NCI-H345 treated with DMSO at 0.1 percent for 48 hours (cell line): Measurements from ENCODE around the gene HES5.

ENCODE experiments used
- DNase-seq: peaks from one replicate; lab custom pipeline; 2025; ENCODE audit not compliant: unreplicated experiment; lab: John Stamatoyannopoulos, UW

Gene HES5

GRCh38 chr1:2501820-2502119, 28.3 kb downstream of the HES5 start:
- no peak for DNase-seq

- no peak for DNase-seq
These were observed 28.8 kb downstream of the HES5 start for GRCh38 chr1:2501041-2501819.

DNA sequence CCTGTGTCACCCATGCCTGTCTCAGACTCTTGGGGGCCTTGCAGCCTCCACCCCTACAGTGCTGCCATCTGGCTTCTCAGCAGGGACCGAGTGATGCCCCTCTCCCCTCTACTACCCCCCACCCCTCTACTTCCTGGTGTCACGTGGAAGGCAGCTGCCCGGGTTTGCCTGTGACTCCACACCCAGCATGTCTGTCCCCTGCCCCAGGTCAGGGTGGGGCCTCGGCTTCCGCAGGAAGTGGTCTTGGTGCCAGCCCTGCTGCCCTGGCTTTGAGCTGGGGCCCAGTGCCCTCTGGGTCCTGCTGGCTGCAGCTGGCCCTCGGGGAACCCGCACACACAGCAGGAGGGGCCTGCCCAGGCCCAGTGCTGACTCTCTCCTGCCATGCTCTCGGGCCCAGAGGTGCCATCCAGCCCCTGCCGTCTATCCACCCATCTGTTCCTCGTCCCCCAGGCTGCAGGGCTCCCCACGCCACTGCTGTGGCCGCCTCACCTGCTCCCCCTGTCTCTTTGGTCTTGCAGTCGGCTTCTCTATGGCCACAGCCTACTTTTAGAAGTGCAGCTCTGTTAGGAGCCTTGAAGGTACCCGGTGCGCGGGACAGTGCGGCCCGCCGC, 30.0 kb downstream of the HES5 start:
- DNase-seq: no peak

GRCh38 chr1:2499260-2499659, 30.8 kb downstream of the HES5 start:
- DNase-seq: no peak

GRCh38 chr1:2498648-2499047, 31.4 kb downstream of the HES5 start:
- DNase-seq: no peak

GRCh38 chr1:2497891-2498290, 32.2 kb downstream of the HES5 start:
- no peak for DNase-seq

DNA sequence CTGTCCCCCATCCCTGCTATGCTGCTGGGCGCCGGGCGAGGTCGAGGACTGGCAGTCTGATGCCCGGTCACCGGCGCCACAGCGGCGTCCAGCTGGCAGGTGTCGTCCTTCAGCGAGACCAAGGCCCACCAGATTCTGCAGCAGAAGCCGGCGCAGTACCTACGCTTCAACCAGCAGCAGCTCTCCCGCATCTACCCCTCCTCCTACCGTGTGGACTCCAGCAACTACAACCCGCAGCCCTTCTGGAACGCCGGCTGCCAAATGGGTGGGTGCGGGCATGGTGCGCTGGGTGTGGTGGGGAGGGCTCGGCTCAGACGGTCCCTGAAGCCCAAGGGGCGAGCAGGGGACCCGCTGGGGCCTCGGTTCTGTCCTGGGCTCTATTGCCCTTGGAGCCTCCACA, 33.3 kb downstream of the HES5 start:
- no peak for DNase-seq

DNA sequence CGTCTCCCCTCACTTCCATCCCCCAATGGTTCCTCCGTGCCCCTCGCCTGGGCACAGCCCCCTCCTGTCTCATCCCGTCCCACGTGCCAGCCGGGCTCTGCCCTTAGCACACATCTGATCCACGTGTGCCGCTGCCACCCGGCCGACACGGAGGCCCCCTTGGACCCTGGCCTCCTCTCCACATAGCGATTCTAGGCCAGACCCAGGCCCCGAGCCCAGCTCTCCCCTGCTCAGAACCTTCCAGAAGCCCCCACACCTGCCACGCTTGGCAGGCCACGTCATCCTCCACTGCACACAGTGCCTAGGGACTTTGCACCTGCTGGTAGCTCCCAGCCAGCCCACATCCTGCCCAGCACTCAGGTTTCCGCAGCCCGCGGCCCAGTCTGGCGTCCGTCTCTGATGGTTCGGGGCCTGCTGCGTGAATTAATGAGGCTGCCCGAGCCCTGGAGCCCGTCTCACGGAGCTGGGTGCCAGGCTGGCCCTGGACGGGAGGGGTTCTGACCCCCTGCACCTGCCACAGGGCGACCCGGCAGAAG, 33.9 kb downstream of the HES5 start:
- no peak for DNase-seq

GRCh38 chr1:2495546-2495945, 34.5 kb downstream of the HES5 start:
- DNase-seq: no peak

DNA sequence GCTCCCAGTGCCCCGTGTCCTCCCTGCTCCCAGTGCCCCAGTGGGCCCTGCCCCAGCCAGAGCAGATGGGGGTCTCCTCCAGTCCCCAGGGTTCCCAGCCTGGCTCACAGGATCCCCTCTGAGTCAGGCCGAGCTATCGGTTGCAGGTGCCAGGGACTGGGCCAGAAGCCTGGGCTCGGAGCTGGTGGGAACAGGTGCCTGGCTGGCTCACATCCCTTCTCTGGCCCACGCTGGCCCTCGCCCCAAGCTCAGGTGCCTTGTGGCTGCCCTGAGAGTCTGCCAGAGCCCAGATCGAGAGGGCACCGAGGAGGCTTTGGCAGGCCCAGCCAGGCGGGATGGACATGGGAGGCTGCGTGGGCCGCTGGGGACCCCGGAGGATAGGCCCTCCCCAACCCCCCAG, 35.0 kb downstream of the HES5 start:
- no peak for DNase-seq

DNA sequence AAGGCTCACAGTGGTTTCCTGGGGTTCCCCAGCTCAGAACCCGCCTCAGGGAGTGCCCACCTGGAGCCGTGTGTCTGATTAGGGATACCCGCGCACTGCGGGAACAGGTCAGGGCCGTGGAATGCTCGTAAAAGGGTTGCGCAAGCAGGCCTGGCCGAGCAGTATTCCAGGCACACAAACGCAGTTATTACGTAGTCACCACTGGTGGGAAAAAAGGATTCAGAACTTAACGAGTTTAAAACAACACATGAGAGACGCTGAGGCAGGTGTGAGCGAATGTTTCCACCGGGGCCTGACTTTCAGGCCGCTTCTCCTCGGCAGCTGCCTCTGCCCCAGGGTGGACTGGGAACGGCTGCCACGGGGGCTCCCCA, 35.8 kb downstream of the HES5 start:
- no peak for DNase-seq

- no peak for DNase-seq
These were observed 36.3 kb downstream of the HES5 start for GRCh38 chr1:2493691-2494322.

DNA sequence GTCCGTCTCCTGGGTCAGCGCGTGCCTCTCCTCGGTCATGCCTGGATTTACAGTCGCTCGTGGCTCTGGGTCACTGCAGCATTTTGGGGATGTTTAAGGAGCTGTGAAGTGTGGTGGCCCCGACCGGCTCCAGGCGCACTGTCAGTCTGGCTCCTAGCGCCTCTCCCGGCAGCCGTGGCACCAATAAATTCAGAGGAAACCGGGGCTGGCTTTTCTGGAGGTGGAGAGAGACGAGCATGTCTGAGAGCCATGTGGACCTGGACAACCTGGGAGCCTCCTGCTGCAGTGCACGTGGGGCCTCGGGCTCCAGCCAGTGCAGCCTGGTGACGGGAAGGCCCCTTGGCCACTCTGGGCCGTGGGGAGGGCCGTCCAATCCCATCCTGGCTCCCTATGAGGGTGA, 36.8 kb downstream of the HES5 start:
- DNase-seq: no peak

DNA sequence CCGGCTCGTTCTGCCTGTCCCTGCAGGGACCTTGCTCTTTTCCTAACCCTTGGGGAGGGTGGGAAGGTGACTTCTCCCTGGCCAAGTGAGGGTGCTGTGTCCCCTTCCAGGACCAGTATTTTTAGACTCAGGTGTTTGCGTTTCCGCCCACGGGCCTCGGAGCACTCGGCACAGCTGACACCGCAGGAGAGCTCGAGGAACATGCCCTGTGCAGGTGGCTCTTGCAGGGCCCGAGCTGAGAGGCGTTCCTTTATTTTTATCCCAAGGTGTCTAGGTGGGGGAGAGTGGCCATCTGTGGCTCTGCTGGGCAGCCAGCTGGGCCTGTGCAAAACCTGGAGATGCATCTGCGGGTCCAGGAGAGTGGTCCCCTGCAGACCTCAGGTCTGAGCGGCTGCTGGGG, 38.0 kb downstream of the HES5 start:
- DNase-seq: peak; percentile 18

- DNase-seq: no peak
These were observed 40.4 kb downstream of the HES5 start for GRCh38 chr1:2489615-2490014.

DNA sequence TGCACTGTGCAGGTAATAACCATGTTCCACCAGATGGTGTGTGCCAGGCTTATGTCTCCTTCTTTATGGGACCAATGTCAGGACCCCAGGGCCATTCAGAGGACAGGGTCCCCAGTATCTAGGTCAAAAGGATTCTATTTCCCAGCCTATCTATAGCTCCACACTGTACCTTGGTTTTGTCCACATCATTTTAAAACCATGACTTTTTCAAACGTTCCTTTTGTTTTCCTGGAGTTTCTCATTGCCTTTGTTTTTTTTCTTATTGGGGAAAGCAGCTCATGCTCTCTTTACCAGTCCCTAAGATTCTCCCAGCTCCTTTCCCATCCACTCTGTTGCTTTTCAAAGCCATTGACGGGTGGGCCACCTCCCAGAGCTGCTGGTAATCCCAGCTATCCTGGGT, 41.4 kb downstream of the HES5 start:
- DNase-seq: no peak

DNA sequence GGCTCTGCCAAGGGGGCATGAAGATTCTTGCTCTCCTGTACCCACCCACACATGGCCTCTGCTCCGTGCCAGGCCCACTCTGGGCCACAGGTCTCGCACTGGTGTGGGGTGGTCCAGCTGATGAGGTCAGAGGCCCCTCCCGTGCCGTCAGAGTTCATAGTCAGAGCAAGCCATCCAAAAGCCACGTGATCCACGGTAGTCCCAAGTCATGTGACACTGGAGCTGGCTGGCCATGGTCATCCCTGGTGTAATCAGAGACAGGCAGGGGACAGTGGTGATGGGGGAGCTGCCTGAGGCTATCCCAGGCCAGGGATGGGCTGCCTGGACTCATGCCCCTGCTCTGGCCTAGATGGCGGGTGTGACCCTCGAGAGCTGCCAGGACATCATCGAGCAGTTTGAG, 43.5 kb downstream of the HES5 start:
- no peak for DNase-seq

DNA sequence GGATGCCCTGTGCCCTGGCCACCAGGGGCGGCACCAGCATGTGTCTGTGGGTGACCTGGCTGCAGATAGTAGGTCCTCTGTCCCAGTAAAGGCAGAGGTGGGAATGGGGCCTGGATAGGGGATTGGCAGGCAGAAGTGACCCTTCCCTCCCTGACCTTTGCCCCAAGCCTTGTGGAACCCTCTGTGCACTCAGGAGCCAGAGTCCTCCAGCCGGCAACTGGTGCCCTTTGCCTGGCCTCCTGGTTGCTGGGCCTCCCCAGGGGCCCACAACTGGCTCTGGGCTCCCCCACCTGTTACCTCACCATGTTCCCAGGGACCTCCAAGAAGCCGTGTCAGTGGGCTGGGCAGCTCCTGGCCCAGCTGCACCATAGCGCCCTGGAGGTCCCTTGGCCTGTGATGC, 44.0 kb downstream of the HES5 start:
- DNase-seq: no peak

- DNase-seq: no peak
These were observed 46.1 kb downstream of the HES5 start for GRCh38 chr1:2483970-2484369.

- no peak for DNase-seq
These were observed 47.0 kb downstream of the HES5 start for GRCh38 chr1:2483026-2483425.

DNA sequence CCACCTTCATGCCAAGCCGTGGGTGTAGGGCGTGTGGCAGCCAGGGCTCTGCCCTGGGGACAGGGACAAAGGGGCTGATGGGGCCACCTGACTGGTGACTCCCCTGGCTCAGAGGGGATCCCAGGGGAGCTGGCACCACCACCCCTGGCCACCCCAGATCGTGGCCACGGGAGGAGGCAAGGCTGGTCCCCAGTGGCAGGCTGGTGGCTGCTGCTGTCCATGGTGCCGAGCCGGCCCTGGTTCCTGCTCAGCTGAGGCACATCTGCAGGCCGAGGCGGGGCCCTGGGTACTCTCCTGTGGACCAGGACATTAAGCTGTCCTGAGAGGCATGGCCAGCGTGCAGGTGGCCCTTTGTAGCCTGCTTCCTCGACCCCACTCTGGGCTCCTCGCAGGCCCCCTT, 47.5 kb downstream of the HES5 start:
- DNase-seq: no peak

GRCh38 chr1:2481885-2482284, 48.2 kb downstream of the HES5 start:
- peak; percentile 52 for DNase-seq

- peak; percentile 31 for DNase-seq
These were observed 49.1 kb downstream of the HES5 start for GRCh38 chr1:2480986-2481364.
